Amniotic epithelial cell (primary cell): Measurements from ENCODE around the gene AHI1.

Experiments
- DNase-seq: peaks from one replicate; pipeline ENCODE4 v3.0.0-alpha.2; 2010; ENCODE audit warnings: low read depth

The AHI1 gene

GRCh38 chr6:135497412-135498184, at the start of gene AHI1:
TSS of gene AHI1 (minus strand) at chr6:135497740. CDS start at chr6:135492237, 5,503 bp downstream.
- peak; percentile 85 for DNase-seq

GRCh38 chr6:135546680-135547418, 49.3 kb upstream of the AHI1 start:
- no peak for DNase-seq

GRCh38 chr6:135546206-135546605, 48.7 kb upstream of the AHI1 start:
- no peak for DNase-seq

GRCh38 chr6:135540207-135540840, 42.8 kb upstream of the AHI1 start:
- DNase-seq, result peak; percentile 71

GRCh38 chr6:135537741-135538301, 40.3 kb upstream of the AHI1 start:
- DNase-seq, result peak; percentile 86

- peak; percentile 96 for DNase-seq
Observed at GRCh38 chr6:135535989-135536414, 38.5 kb upstream of the AHI1 start.

- peak; percentile 64 for DNase-seq
Observed at GRCh38 chr6:135534773-135535380, 37.3 kb upstream of the AHI1 start.

- DNase-seq, result no peak
Observed at GRCh38 chr6:135532559-135532958, 35.0 kb upstream of the AHI1 start.

- no peak for DNase-seq
Observed at GRCh38 chr6:135531954-135532490, 34.5 kb upstream of the AHI1 start.

GRCh38 chr6:135530113-135530512, 32.6 kb upstream of the AHI1 start:
- no peak for DNase-seq

- DNase-seq, result no peak
Observed at GRCh38 chr6:135527960-135528249, 30.4 kb upstream of the AHI1 start.

- DNase-seq, result no peak
Observed at GRCh38 chr6:135527116-135527959, 29.8 kb upstream of the AHI1 start.

GRCh38 chr6:135525594-135525993, 28.1 kb upstream of the AHI1 start:
- peak; percentile 36 for DNase-seq

GRCh38 chr6:135522965-135523692, 25.6 kb upstream of the AHI1 start:
- DNase-seq, result peak; percentile 94

GRCh38 chr6:135521431-135521830, 23.9 kb upstream of the AHI1 start:
- no peak for DNase-seq

- no peak for DNase-seq
Observed at GRCh38 chr6:135520781-135521180, 23.2 kb upstream of the AHI1 start.

GRCh38 chr6:135519348-135519747, 21.8 kb upstream of the AHI1 start:
- DNase-seq, result no peak

GRCh38 chr6:135517527-135517926, 20.0 kb upstream of the AHI1 start:
- no peak for DNase-seq

- no peak for DNase-seq
Observed at GRCh38 chr6:135514706-135515105, 17.2 kb upstream of the AHI1 start.

- peak; percentile 68 for DNase-seq
Observed at GRCh38 chr6:135506270-135506997, 8.9 kb upstream of the AHI1 start.
